CD4-positive, alpha-beta T cell (primary cell): ENCODE data around the gene AEBP1. TPM values are rescaled to one million over a fixed set of nuclear protein-coding genes. Genes with fewer than 3 reads are reported as not detected.

Source experiments
- ATAC-seq: fragments of 200-7000 bp; cut with Tn5 transposase; one replicate; pipeline ENCODE4 v1.10.0; 2022; ENCODE audit warnings: mild to moderate bottlenecking; ENCODE audit not compliant: poor library complexity
- CTCF ChIA-PET: fragments of 350-600 bp; sonication (Branson Sonifier 250); formaldehyde crosslinking; loops from one replicate; lab custom pipeline; 2021; ENCODE audit warnings: antibody characterized with exemption, inconsistent platforms; lab: Charles Lee
- POLR2A ChIA-PET: fragments of 350-600 bp; sonication (Branson Sonifier 250); formaldehyde crosslinking; loops from one replicate; lab custom pipeline; 2021; ENCODE audit warnings: antibody characterized with exemption, inconsistent platforms; lab: Charles Lee
- DNase-seq, 14 experiments: peaks; one replicate each; pipeline ENCODE4 v3.0.0-alpha.2; 2013 to 2020; ENCODE audit warnings: mixed read lengths in 2 of 14
- H3K27ac ChIP-seq, 2 donors: one replicate each; pipeline versions ENCODE4 v1.5.1 to v1.7.0; 2013; ENCODE audit warnings: low read length in 2 of 2, low read depth in 1 of 2, mild to moderate bottlenecking in 1 of 2
- H3K27me3 ChIP-seq, 2 experiments: 1 replicate in 1 of 2; 2 replicates in 1 of 2; pipeline versions ENCODE4 v1.6.1 to v1.7.0; 2013; ENCODE audit warnings: low read length in 2 of 2, control low read depth in 1 of 2, mild to moderate bottlenecking in 1 of 2, moderate library complexity in 1 of 2; ENCODE audit not compliant: insufficient read depth in 2 of 2, control insufficient read depth in 1 of 2
- H3K36me3 ChIP-seq: one replicate; pipeline ENCODE4 v1.6.1; 2013; ENCODE audit warnings: low read length, control low read depth; ENCODE audit not compliant: insufficient read depth
- H3K4me1 ChIP-seq: one replicate; pipeline ENCODE4 v1.6.1; 2013; ENCODE audit warnings: low read length, control low read depth; ENCODE audit not compliant: insufficient read depth
- H3K4me3 ChIP-seq: one replicate; pipeline ENCODE4 v1.5.1; 2013; ENCODE audit warnings: mild to moderate bottlenecking, low read length, moderate library complexity
- H3K9me3 ChIP-seq, 2 experiments: 1 replicate in 1 of 2; 2 replicates in 1 of 2; pipeline versions ENCODE4 v1.6.1 to v1.7.0; 2013; ENCODE audit warnings: low read length in 2 of 2, mild to moderate bottlenecking in 2 of 2, control low read depth in 1 of 2, moderate library complexity in 1 of 2; ENCODE audit not compliant: control insufficient read depth in 1 of 2, insufficient read depth in 1 of 2
- H3K27ac Mint-ChIP-seq: one replicate; pipeline ENCODE4 v1.8.0; 2020; ENCODE audit warnings: mixed read lengths
- H3K27me3 Mint-ChIP-seq: one replicate; pipeline ENCODE4 v1.8.0; 2021; ENCODE audit warnings: mixed read lengths
- H3K36me3 Mint-ChIP-seq: one replicate; pipeline ENCODE4 v1.8.0; 2021; ENCODE audit warnings: low read depth, mixed read lengths
- H3K4me1 Mint-ChIP-seq: one replicate; pipeline ENCODE4 v1.8.0; 2021; ENCODE audit warnings: low read depth, mixed read lengths
- H3K4me3 Mint-ChIP-seq: one replicate; pipeline ENCODE4 v1.8.0; 2020; ENCODE audit warnings: mild to moderate bottlenecking, mixed read lengths
- H3K9me3 Mint-ChIP-seq: one replicate; pipeline ENCODE4 v1.8.0; 2020; ENCODE audit warnings: mixed read lengths
- intact Hi-C, 2 experiments: fragments of 100-400 bp; cut with DNase I in 1 of 2; cut with micrococcal nuclease in 1 of 2; formaldehyde crosslinking; loops; one replicate each; pipeline versions ENCODE4 v1.15.1 to v1.9.0; 2023 to 2025; cut with DNase I, micrococcal nuclease
- total RNA-seq, 174 experiments: library from RNA in 2 of 174; stranded (reverse) in 2 of 174; gene quantifications; one replicate each; pipeline ENCODE4 v1.2.3 and lab custom pipeline; 2021 to 2026
- TF ChIP-seq, protein P1 (sequence below): fragments of 200-600 bp; IDR thresholded peaks from one replicate; pipeline ENCODE4 v1.8.0; 2022; ENCODE audit warnings: antibody characterized with exemption, mild to moderate bottlenecking

Gene AEBP1
- total RNA-seq, 2 experiments from 2014 or later: 20.3 to 21.3 TPM

DNA sequence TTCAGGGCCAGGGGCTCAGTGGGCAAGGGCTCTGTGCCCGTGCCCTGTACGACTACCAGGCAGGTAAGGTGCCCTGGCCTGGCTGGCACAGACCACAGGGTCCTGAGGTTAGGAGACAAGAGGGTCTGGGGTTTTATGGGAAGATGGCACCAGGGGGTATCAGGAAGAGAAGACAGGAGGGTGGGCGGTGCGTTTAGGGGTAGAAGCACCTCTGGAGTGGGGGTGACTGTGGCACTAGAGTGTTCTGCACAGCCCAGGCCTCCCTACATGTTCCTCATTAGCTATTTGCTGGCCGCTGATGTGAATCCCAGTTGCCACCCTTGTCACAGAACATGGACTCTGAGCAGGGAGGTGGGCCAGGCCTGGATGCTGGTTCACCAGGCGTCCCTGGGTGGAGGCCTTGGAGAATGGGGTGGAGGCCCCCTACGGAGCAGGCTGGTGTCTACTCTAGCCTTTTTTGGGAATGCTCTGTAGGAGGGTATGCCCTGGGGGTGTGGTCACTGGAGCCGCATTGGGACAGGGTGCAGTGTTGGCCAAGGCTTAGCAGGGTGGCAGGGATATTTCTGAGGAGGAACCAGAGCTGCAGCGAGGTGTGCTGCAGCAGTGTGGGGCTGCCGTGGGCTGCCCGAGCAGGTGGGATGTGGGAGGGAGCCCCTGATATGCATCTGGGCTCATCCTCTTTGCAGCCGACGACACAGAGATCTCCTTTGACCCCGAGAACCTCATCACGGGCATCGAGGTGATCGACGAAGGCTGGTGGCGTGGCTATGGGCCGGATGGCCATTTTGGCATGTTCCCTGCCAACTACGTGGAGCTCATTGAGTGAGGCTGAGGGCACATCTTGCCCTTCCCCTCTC lies 43.8 kb upstream of the AEBP1 start:
- no peak overlapping the region for H3K4me3 Mint-ChIP-seq
- no peaks in the 10 kb centered on the region for H3K27me3 Mint-ChIP-seq
- Histone ChIP-seq H3K27me3 (no peaks in the 10 kb centered on the region), H3K4me3 (no peak overlapping the region), H3K27ac (no peak overlapping the region), H3K4me1 (peaks cover 13% of the 10 kb centered on the region), H3K36me3 (peaks cover 69% of the 10 kb centered on the region), H3K9me3 (peaks cover 0 to 6% of the 10 kb centered on the region in 2 experiments)
- no peak overlapping the region for H3K27ac Mint-ChIP-seq
- intact Hi-C loops: no loop called here
- H3K4me1 Mint-ChIP-seq: peaks cover 14% of the 10 kb centered on the region
- ATAC-seq (no peak), DNase-seq (peak in 1 of 14 experiments; percentile 21)
- peaks cover 63% of the 10 kb centered on the region for H3K36me3 Mint-ChIP-seq
- no peaks in the 10 kb centered on the region for H3K9me3 Mint-ChIP-seq
- TF ChIP-seq, protein P1, sequence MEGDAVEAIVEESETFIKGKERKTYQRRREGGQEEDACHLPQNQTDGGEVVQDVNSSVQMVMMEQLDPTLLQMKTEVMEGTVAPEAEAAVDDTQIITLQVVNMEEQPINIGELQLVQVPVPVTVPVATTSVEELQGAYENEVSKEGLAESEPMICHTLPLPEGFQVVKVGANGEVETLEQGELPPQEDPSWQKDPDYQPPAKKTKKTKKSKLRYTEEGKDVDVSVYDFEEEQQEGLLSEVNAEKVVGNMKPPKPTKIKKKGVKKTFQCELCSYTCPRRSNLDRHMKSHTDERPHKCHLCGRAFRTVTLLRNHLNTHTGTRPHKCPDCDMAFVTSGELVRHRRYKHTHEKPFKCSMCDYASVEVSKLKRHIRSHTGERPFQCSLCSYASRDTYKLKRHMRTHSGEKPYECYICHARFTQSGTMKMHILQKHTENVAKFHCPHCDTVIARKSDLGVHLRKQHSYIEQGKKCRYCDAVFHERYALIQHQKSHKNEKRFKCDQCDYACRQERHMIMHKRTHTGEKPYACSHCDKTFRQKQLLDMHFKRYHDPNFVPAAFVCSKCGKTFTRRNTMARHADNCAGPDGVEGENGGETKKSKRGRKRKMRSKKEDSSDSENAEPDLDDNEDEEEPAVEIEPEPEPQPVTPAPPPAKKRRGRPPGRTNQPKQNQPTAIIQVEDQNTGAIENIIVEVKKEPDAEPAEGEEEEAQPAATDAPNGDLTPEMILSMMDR: no peak
- ChIA-PET POLR2A (interaction anchor here (1.1 to 2.9 kb wide), 2 partner anchors 8 to 16 kb away, joined by 4 to 8 read pairs; partner anchors contain the start of gene DBNL), CTCF (no interaction called here)

DNA sequence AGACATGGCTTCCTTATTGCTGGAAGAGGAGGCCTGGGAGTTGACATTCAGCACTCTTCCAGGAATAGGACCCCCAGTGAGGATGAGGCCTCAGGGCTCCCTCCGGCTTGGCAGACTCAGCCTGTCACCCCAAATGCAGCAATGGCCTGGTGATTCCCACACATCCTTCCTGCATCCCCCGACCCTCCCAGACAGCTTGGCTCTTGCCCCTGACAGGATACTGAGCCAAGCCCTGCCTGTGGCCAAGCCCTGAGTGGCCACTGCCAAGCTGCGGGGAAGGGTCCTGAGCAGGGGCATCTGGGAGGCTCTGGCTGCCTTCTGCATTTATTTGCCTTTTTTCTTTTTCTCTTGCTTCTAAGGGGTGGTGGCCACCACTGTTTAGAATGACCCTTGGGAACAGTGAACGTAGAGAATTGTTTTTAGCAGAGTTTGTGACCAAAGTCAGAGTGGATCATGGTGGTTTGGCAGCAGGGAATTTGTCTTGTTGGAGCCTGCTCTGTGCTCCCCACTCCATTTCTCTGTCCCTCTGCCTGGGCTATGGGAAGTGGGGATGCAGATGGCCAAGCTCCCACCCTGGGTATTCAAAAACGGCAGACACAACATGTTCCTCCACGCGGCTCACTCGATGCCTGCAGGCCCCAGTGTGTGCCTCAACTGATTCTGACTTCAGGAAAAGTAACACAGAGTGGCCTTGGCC lies 43.0 kb upstream of the AEBP1 start:
- Histone ChIP-seq H3K4me1 (peaks cover 21% of the 10 kb centered on the region), H3K27ac (no peak overlapping the region), H3K36me3 (peaks cover 62% of the 10 kb centered on the region), H3K4me3 (no peak overlapping the region), H3K27me3 (no peaks in the 10 kb centered on the region), H3K9me3 (peaks cover 0 to 6% of the 10 kb centered on the region in 2 experiments)
- peaks cover 55% of the 10 kb centered on the region for H3K36me3 Mint-ChIP-seq
- ATAC-seq: no peak
- no peaks in the 10 kb centered on the region for H3K9me3 Mint-ChIP-seq
- intact Hi-C loops: no loop called here
- H3K27ac Mint-ChIP-seq: no peak overlapping the region
- peak in 1 of 14 experiments; percentile 16 for DNase-seq
- H3K4me1 Mint-ChIP-seq: peaks cover 14% of the 10 kb centered on the region
- POLR2A ChIA-PET: interaction anchor here (1.1 to 2.9 kb wide), 3 partner anchors 9 to 17 kb away, joined by 3 to 8 read pairs (median 4); partner anchors contain the start of gene DBNL
- H3K27me3 Mint-ChIP-seq: no peaks in the 10 kb centered on the region
- TF ChIP-seq, protein P1: no peak
- no peak overlapping the region for H3K4me3 Mint-ChIP-seq
- CTCF ChIA-PET: no interaction called here

DNA sequence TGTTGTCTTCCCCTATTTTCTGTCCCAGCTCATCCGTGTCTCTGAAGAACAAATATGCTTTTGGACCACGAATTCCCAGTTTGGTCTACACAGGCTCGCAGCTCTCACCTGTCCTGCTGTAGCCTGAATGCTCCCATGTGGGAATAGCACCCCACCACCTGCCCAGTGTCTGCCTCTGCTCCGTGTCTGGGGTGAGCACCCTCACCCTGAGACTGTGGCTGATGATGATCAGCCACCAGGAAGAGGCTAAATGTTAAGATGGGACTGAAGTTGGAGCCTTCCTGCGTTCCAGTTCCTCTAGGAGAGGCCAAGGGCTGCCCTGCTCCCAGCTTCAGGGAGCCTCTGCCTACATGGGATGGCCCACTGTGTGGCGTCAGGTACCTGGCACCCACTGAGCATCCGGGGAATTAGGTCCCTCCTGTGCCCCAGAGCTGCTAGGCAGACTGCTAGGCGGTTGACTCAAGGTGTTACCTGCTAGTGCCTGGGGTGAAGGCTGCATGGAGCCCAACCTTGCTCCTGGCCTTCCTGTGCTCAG lies 42.4 kb upstream of the AEBP1 start:
- Histone ChIP-seq H3K9me3 (peaks cover 0 to 6% of the 10 kb centered on the region in 2 experiments), H3K4me1 (peaks cover 27% of the 10 kb centered on the region), H3K4me3 (no peak overlapping the region), H3K27ac (no peak overlapping the region), H3K27me3 (no peaks in the 10 kb centered on the region), H3K36me3 (peaks cover 56% of the 10 kb centered on the region)
- POLR2A ChIA-PET: interaction anchor here (1.4 to 2.9 kb wide), 3 partner anchors 10 to 61 kb away, joined by 3 to 8 read pairs (median 5); partner anchors contain the start of genes DBNL and POLD2
- Mint-ChIP-seq H3K27ac (no peak overlapping the region), H3K9me3 (no peaks in the 10 kb centered on the region), H3K36me3 (peaks cover 50% of the 10 kb centered on the region), H3K4me1 (peaks cover 16% of the 10 kb centered on the region), H3K4me3 (no peak overlapping the region), H3K27me3 (no peaks in the 10 kb centered on the region)
- TF ChIP-seq, protein P1: no peak
- CTCF ChIA-PET: no interaction called here
- ATAC-seq (no peak), DNase-seq (peak in 1 of 14 experiments; percentile 25)
- intact Hi-C loops: no loop called here
